ENCODE results near the gene IGDCC3. TPM values are rescaled to one million over a fixed set of nuclear protein-coding genes. Genes with fewer than 3 reads are reported as not detected.

IGDCC3 gene
- total RNA-seq, 3 donors from 2014 or later (not counting 1 experiment from before 2014, with no cell fraction given) = not detected

DNA sequence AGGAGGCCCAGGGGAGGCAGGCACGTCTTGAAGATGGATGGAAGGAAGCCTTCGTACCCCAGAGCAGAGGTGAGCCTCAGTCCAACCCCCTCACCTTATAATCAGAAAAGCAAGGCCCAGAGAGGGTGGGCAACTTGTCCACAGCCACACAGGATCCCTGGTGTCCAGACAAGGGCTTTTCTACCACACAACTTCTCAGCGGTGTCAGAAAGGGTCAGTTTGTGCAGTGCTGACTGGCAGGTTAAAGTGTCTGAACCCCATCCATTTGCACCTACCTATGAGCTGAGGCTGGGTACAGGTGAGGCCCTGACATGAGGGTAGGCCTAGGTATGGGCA lies 8.6 kb downstream of the IGDCC3 start:
- ATAC-seq = no peak
- peaks cover 10 to 13% of the 10 kb centered on the region in 2 donors for H3K27me3 Mint-ChIP-seq (ENCODE audit: low read depth in 2 of 2)
- Histone ChIP-seq H3K36me3 (ENCODE audit: control insufficient read depth, insufficient read depth, low read length) (no peaks in the 10 kb centered on the region), H3K4me1 (ENCODE audit: control insufficient read depth, insufficient read depth, low read length) (no peaks in the 10 kb centered on the region), H3K27ac (ENCODE audit: low read length) (no peak overlapping the region), H3K4me3 (ENCODE audit: low read length) (no peak overlapping the region), H3K27me3 (ENCODE audit: control insufficient read depth, insufficient read depth, low read length) (peaks cover 3% of the 10 kb centered on the region), H3K9me3 (ENCODE audit: control insufficient read depth, insufficient read depth, low read length) (no peaks in the 10 kb centered on the region)
- H3K27ac Mint-ChIP-seq = no peak overlapping the region
- H3K9me3 Mint-ChIP-seq = no peaks in the 10 kb centered on the region
- no peak overlapping the region for H3K4me3 Mint-ChIP-seq
- no peaks in the 10 kb centered on the region for H3K36me3 Mint-ChIP-seq
- WGBS (ENCODE audit: insufficient coverage) = 77% methylated on average over 3 of the region's 3 CpGs
- no peak for TF ChIP-seq CTCF (IDR thresholded peaks at IDR 0.05)
- peaks cover 0 to 4% of the 10 kb centered on the region in 2 donors for H3K4me1 Mint-ChIP-seq
- no peak for DNase-seq
- intact Hi-C loops (cut with micrococcal nuclease) = no loop called here

DNA sequence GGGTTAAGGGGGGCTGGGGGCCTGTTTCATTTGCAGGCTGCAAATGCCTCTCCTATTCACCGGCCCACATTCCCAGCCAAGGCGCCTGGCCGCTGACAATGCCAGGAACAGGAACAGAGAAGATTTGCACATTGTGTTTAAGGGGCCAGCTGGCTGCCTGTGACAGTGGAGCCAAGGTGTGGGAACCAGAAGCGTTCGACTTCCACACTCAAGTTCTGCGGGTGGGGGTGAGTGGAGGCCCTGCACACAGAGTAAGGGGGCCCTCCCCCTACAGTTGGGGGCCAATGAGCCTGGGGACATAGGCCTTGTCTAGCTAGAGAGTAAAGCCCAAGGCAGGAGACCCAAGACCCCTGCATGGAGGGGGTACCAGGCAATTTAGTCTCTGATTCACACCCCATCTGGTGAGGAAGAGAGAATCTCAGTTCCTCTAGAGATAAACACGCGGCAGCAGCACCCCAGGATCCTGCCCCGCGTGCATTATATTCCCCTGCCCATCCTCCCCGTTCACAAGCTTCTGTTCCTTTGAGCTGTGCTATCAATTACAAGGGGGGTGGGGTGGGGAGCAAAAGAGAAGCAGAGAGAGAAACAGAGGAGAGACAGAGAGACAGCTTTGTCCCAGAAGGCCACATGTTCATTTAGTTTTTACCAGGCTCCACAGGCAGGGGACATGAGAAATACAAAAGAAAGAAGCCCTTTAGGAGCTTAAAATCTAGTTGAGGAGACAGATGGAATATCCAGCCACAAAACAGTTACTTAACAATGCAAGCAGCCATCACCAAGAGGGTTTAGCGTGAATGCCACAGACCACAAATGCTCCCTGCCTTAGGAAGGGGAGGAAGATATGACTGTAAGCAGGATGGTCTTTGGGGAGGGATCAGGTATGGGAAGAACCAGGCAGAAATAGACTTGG lies 9.2 kb downstream of the IGDCC3 start:
- peaks cover 6 to 8% of the 10 kb centered on the region in 2 donors for H3K27me3 Mint-ChIP-seq (ENCODE audit: low read depth in 2 of 2)
- Histone ChIP-seq H3K27ac (ENCODE audit: low read length) (no peak overlapping the region), H3K27me3 (ENCODE audit: control insufficient read depth, insufficient read depth, low read length) (peaks cover 4% of the 10 kb centered on the region), H3K9me3 (ENCODE audit: control insufficient read depth, insufficient read depth, low read length) (no peaks in the 10 kb centered on the region), H3K36me3 (ENCODE audit: control insufficient read depth, insufficient read depth, low read length) (no peaks in the 10 kb centered on the region), H3K4me1 (ENCODE audit: control insufficient read depth, insufficient read depth, low read length) (no peaks in the 10 kb centered on the region), H3K4me3 (ENCODE audit: low read length) (no peak overlapping the region)
- no peak overlapping the region for H3K4me3 Mint-ChIP-seq
- no peak for TF ChIP-seq CTCF (IDR thresholded peaks at IDR 0.05)
- 80% methylated on average over 12 of the region's 12 CpGs for WGBS (ENCODE audit: insufficient coverage)
- H3K4me1 Mint-ChIP-seq = peaks cover 0 to 4% of the 10 kb centered on the region in 2 donors
- DNase-seq = no peak
- no peak for ATAC-seq
- H3K9me3 Mint-ChIP-seq = no peaks in the 10 kb centered on the region
- intact Hi-C loops (cut with micrococcal nuclease) = no loop called here
- no peaks in the 10 kb centered on the region for H3K36me3 Mint-ChIP-seq
- no peak overlapping the region for H3K27ac Mint-ChIP-seq

- no peaks in the 10 kb centered on the region for H3K4me1 ChIP-seq (ENCODE audit: control insufficient read depth, insufficient read depth, low read length)
- Mint-ChIP-seq H3K27ac (no peak overlapping the region), H3K4me1 (peaks cover 0 to 4% of the 10 kb centered on the region in 2 donors), H3K4me3 (no peak overlapping the region), H3K27me3 (ENCODE audit: low read depth in 2 of 2) (peaks cover 5 to 11% of the 10 kb centered on the region in 2 donors), H3K36me3 (no peaks in the 10 kb centered on the region), H3K9me3 (no peaks in the 10 kb centered on the region)
- H3K27ac ChIP-seq (ENCODE audit: low read length) = no peak overlapping the region
- H3K9me3 ChIP-seq (ENCODE audit: control insufficient read depth, insufficient read depth, low read length) = no peaks in the 10 kb centered on the region
- H3K36me3 ChIP-seq (ENCODE audit: control insufficient read depth, insufficient read depth, low read length) = no peaks in the 10 kb centered on the region
- no peak overlapping the region for H3K4me3 ChIP-seq (ENCODE audit: low read length)
- H3K27me3 ChIP-seq (ENCODE audit: control insufficient read depth, insufficient read depth, low read length) = peaks cover 2% of the 10 kb centered on the region
- ATAC-seq (no peak), DNase-seq (no peak)
- WGBS (ENCODE audit: insufficient coverage) = 80% methylated on average over 7 of the region's 7 CpGs
- intact Hi-C loops (cut with micrococcal nuclease) = no loop called here
- TF ChIP-seq CTCF (IDR thresholded peaks at IDR 0.05) = no peak
Measured at GRCh38 chr15:65366122-65366892, 11.5 kb downstream of the IGDCC3 start.

All from natural killer cell (primary cell).